Vagina (tissue), 2 donors: Measurements from ENCODE around the gene GTF3C4.

Source experiments
- CTCF ChIP-seq, 3 experiments: fragments of 450-650 bp in 2 of 3; fragments of 200-600 bp in 1 of 3; sonication (generic) in 1 of 3; IDR thresholded peaks; one replicate each; pipeline ENCODE4 v1.5.1; 2017 to 2019; ENCODE audit warnings: antibody characterized with exemption in 3 of 3, mild to moderate bottlenecking in 2 of 3, moderate library complexity in 2 of 3
- POLR2A ChIP-seq, 2 donors: fragments of 450-650 bp; IDR thresholded peaks; one replicate each; pipeline ENCODE4 v1.6.1; 2017; ENCODE audit warnings: antibody characterized with exemption in 2 of 2, mild to moderate bottlenecking in 2 of 2, moderate library complexity in 2 of 2
- POLR2AphosphoS5 ChIP-seq, 2 donors: sonication (generic); formaldehyde crosslinking; IDR thresholded peaks; one replicate each; pipeline ENCODE4 v1.9.0; 2017; ENCODE audit warnings: antibody characterized with exemption in 2 of 2, mild to moderate bottlenecking in 2 of 2, low read depth in 1 of 2; ENCODE audit not compliant: insufficient read depth in 1 of 2

GRCh38 chr9:132632413-132633129 is 37.7 kb upstream of the GTF3C4 start:
- TF ChIP-seq CTCF (IDR thresholded peaks at IDR 0.05) (no peak), POLR2A (IDR thresholded peaks at IDR 0.05) (no peak), POLR2AphosphoS5 (IDR thresholded peaks at IDR 0.05; ENCODE audit: insufficient read depth in 1 of 2, low read depth in 1 of 2) (no peak)
